MM.1S (cell line): ENCODE data around the gene ORC3.

Experiments
- CTCF ChIP-seq: fragments of 300-600 bp; sonication (generic); IDR thresholded peaks from 2 replicates; pipeline ENCODE4 v1.5.1; 2016; ENCODE audit warnings: antibody characterized with exemption, low read length, mixed read lengths
- EZH2 ChIP-seq: fragments of 300-600 bp; sonication (generic); optimal IDR thresholded peaks from 2 replicates; pipeline ENCODE3; 2017; ENCODE audit warnings: low read depth, mild to moderate bottlenecking, antibody characterized with exemption, low read length, mixed read lengths
- EZH2phosphoT487 ChIP-seq: fragments of 300-600 bp; sonication (generic); IDR thresholded peaks from 2 replicates; pipeline ENCODE4 v1.6.1; 2018; ENCODE audit warnings: antibody characterized with exemption, low read length

DNA sequence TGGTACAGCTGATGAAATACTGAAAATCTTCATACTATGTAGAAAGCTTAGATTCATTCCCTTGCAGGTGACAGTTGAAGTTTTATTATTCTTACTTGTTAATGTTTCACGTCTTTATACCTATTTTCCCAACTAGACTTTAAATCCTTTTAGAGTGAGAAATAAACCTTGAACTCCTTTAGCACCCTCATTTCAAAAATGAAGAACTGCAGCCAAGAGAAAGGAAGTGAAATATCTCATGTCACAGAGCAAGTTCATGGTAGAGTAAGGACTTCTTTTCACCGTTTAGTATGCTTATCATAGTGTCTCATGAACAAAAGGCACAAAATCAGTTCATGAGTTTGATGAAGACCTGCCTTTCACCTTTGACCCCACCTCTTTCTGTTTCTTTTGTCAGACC, 38.5 kb downstream of the ORC3 start:
- TF ChIP-seq CTCF (no peak), EZH2 (no peak), EZH2phosphoT487 (no peak)
